ENCODE data around the gene ADGRA1. TPM values are rescaled to one million over a fixed set of nuclear protein-coding genes. Genes with fewer than 3 reads are reported as not detected.
A peak's percentile ranks its signal among the peaks of the same experiment; 100 is the strongest.
"Not testable (repeated sequence)": the region's sequence is repeated elsewhere in the genome, so short reads cannot be mapped to it uniquely, and the experiment has no call there.

The ADGRA1 gene
- total RNA-seq, 1 donor from 2014 or later = 9.1 TPM

- no peak overlapping the region for H3K27ac Mint-ChIP-seq (ENCODE audit: unreplicated experiment)
- no peak for DNase-seq
- peaks cover 3% of the 10 kb centered on the region for H3K9me3 Mint-ChIP-seq (ENCODE audit: unreplicated experiment)
Measured at GRCh38 chr10:133144771-133145170, 57.0 kb downstream of the ADGRA1 start.

GRCh38 chr10:133150226-133150625 lies 62.5 kb downstream of the ADGRA1 start:
- Mint-ChIP-seq H3K27me3 (ENCODE audit: unreplicated experiment) (peaks cover 5% of the 10 kb centered on the region), H3K9me3 (ENCODE audit: unreplicated experiment) (peaks cover 1% of the 10 kb centered on the region), H3K4me3 (ENCODE audit: unreplicated experiment) (no peak overlapping the region), H3K27ac (ENCODE audit: unreplicated experiment) (no peak overlapping the region), H3K36me3 (ENCODE audit: unreplicated experiment) (peaks cover 20% of the 10 kb centered on the region), H3K4me1 (ENCODE audit: low read depth, unreplicated experiment) (peaks cover 5% of the 10 kb centered on the region)
- TF ChIP-seq CTCF (IDR thresholded peaks at IDR 0.05; ENCODE audit: partially characterized antibody, unreplicated experiment) = no peak
- no peak for DNase-seq

More at GRCh38 chr10:133144771-133145170, 57.0 kb downstream of the ADGRA1 start:
- Mint-ChIP-seq H3K36me3 (ENCODE audit: unreplicated experiment) (peaks cover 16% of the 10 kb centered on the region), H3K27me3 (ENCODE audit: unreplicated experiment) (peaks cover 6% of the 10 kb centered on the region), H3K4me3 (ENCODE audit: unreplicated experiment) (peak overlapping the region; percentile 18), H3K4me1 (ENCODE audit: low read depth, unreplicated experiment) (peaks cover 7% of the 10 kb centered on the region)
- TF ChIP-seq CTCF (IDR thresholded peaks at IDR 0.05; ENCODE audit: partially characterized antibody, unreplicated experiment) = no peak

GRCh38 chr10:133150656-133151055 lies 62.9 kb downstream of the ADGRA1 start:
- no peak for TF ChIP-seq CTCF (IDR thresholded peaks at IDR 0.05; ENCODE audit: partially characterized antibody, unreplicated experiment)
- H3K27ac Mint-ChIP-seq (ENCODE audit: unreplicated experiment) = no peak overlapping the region
- no peak for DNase-seq
- peaks cover 1% of the 10 kb centered on the region for H3K9me3 Mint-ChIP-seq (ENCODE audit: unreplicated experiment)
- peaks cover 20% of the 10 kb centered on the region for H3K36me3 Mint-ChIP-seq (ENCODE audit: unreplicated experiment)
- H3K4me3 Mint-ChIP-seq (ENCODE audit: unreplicated experiment) = no peak overlapping the region
- peaks cover 5% of the 10 kb centered on the region for H3K27me3 Mint-ChIP-seq (ENCODE audit: unreplicated experiment)
- peaks cover 5% of the 10 kb centered on the region for H3K4me1 Mint-ChIP-seq (ENCODE audit: low read depth, unreplicated experiment)

- not testable (repeated sequence) for H3K4me3 Mint-ChIP-seq (ENCODE audit: unreplicated experiment); H3K9me3 Mint-ChIP-seq (ENCODE audit: unreplicated experiment); H3K27me3 Mint-ChIP-seq (ENCODE audit: unreplicated experiment); H3K4me1 Mint-ChIP-seq (ENCODE audit: low read depth, unreplicated experiment); H3K27ac Mint-ChIP-seq (ENCODE audit: unreplicated experiment); DNase-seq
- H3K36me3 Mint-ChIP-seq (ENCODE audit: unreplicated experiment) = peaks cover 20% of the 10 kb centered on the region
Measured at GRCh38 chr10:133151071-133151470, 63.3 kb downstream of the ADGRA1 start.

GRCh38 chr10:133151543-133151972 lies 63.8 kb downstream of the ADGRA1 start:
- no peak for DNase-seq
- Mint-ChIP-seq H3K4me1 (ENCODE audit: low read depth, unreplicated experiment) (peaks cover 5% of the 10 kb centered on the region), H3K9me3 (ENCODE audit: unreplicated experiment) (peaks cover 1% of the 10 kb centered on the region), H3K36me3 (ENCODE audit: unreplicated experiment) (peaks cover 20% of the 10 kb centered on the region), H3K27me3 (ENCODE audit: unreplicated experiment) (peaks cover 5% of the 10 kb centered on the region), H3K4me3 (ENCODE audit: unreplicated experiment) (no peak overlapping the region), H3K27ac (ENCODE audit: unreplicated experiment) (no peak overlapping the region)
- TF ChIP-seq CTCF (IDR thresholded peaks at IDR 0.05; ENCODE audit: partially characterized antibody, unreplicated experiment) = no peak

Data from glutamatergic neuron (in vitro differentiated cells).